Right lobe of liver (tissue), 4 donors: ENCODE measurements around the gene RBSN.

Source experiments
- CTCF ChIP-seq, 4 donors: fragments of 200-600 bp in 3 of 4; fragments of 450-650 bp in 1 of 4; IDR thresholded peaks; one replicate each; pipeline versions ENCODE4 v1.5.1 to v1.8.0; 2016 to 2022; ENCODE audit warnings: antibody characterized with exemption in 4 of 4, mild to moderate bottlenecking in 2 of 4
- POLR2A ChIP-seq: fragments of 450-650 bp; IDR thresholded peaks from one replicate; pipeline ENCODE4 v1.6.1; 2017; ENCODE audit warnings: antibody characterized with exemption, mild to moderate bottlenecking
- donor health status: DM: no; HTN: no; CAD: no.
- donor health status: DM: no; HTN: no; CAD: no.
- donor health status: DM: no; HTN: yes; CAD: no.

DNA sequence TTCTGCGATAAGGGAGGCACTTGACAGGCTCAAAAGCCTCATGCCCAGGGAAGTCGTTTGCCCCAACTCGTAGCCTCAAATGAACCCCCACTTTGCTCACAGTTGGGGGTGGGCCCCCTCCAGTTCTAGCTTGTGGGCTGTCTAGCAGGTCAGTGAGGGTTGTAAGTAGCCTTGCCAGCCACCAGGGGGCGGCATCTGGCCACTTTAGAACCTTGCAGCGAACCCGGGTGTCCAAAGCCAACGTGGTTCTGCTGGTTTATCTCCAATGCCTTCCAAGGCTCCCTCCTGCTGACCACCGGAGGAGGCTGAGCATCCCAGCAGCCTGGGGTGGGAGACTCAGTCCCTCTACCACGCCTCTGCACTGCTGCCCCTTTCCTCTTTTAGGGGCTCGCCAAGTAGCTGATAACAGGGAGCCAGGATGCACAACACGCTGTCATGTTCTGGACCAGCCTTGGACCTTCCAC is 9.2 kb upstream of the RBSN start:
- TF ChIP-seq POLR2A (no peak), CTCF (IDR thresholded peaks at IDR 0.05) (peak; percentile 89 to 95 (median 92))
